ENCODE measurements around the gene ENOX1. TPM values are rescaled to one million over a fixed set of nuclear protein-coding genes. Genes with fewer than 3 reads are reported as not detected.

The ENOX1 gene
- total and polyA plus RNA-seq, 2 of the 8 experiments (the other 6 are each of a cell fraction or from before 2014, with no cell fraction given), result 0.23 to 0.37 TPM

DNA sequence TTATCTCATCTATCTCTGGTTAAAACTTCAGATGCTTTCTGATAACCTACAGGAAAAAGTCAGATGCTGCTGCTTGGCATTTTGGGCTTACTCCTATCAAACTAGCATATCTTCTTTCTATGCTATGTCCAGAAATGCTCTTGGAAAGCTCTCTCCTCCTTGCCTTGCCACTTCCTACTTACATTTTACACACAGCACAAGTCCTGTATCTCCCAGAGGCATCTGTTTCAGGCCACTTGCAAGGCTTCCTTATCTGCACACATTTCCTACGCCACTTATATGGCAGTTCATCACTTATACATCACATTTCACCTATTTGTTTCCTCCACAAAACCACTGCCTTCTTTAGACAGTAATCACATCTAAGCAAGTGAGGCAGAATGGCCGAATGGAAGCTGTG lies 543.1 kb downstream of the ENOX1 start (continued):
- TF ChIP-seq CHD2 (IDR thresholded peaks at IDR 0.05; ENCODE audit: low read length) (no peak), JUN (IDR thresholded peaks at IDR 0.05; ENCODE audit: low read depth, low read length) (no peak), CTBP2 (IDR thresholded peaks at IDR 0.05; ENCODE audit: borderline replicate concordance, insufficient read depth, insufficient read length, low read length) (no peak), CHD7 (IDR thresholded peaks at IDR 0.05; ENCODE audit: insufficient replicate concordance, low read length) (no peak), POLR2AphosphoS5 (IDR thresholded peaks at IDR 0.05; ENCODE audit: low read depth, low read length) (no peak)

Measured in H1 (cell line).